Karpas-422 (cell line): ENCODE data around the gene WDFY1. TPM values are rescaled to one million over a fixed set of nuclear protein-coding genes. Genes with fewer than 3 reads are reported as not detected.

ENCODE experiments used
- DNase-seq: peaks from one replicate; pipeline ENCODE4 v3.0.0-alpha.2; 2015
- H2AFZ ChIP-seq: fragments of 200-600 bp; sonication (generic); 2 replicates; pipeline ENCODE4 v1.6.1; 2014; ENCODE audit warnings: antibody characterized with exemption, low read length, mixed read lengths
- H3K27ac ChIP-seq: fragments of 200-600 bp; sonication (generic); 2 replicates; pipeline ENCODE4 v1.5.1; 2014; ENCODE audit warnings: mild to moderate bottlenecking, low read length, moderate library complexity
- H3K27me3 ChIP-seq: fragments of 200-600 bp; sonication (generic); 2 replicates; pipeline ENCODE4 v1.6.1; 2014; ENCODE audit warnings: low read length, mixed read lengths
- H3K36me3 ChIP-seq: fragments of 200-600 bp; sonication (generic); 2 replicates; pipeline ENCODE4 v1.6.1; 2014; ENCODE audit warnings: low read length, mixed read lengths; ENCODE audit not compliant: insufficient read depth
- H3K4me1 ChIP-seq: fragments of 200-600 bp; sonication (generic); 2 replicates; pipeline ENCODE4 v1.6.1; 2014; ENCODE audit warnings: mild to moderate bottlenecking, low read length, mixed read lengths
- H3K4me2 ChIP-seq: fragments of 200-600 bp; sonication (generic); 2 replicates; pipeline ENCODE4 v1.6.1; 2014; ENCODE audit warnings: low read length, low read depth, mild to moderate bottlenecking; ENCODE audit not compliant: poor library complexity, severe bottlenecking
- H3K4me3 ChIP-seq: fragments of 200-600 bp; sonication (generic); 2 replicates; pipeline ENCODE4 v1.5.1; 2014; ENCODE audit warnings: mild to moderate bottlenecking, antibody characterized with exemption, low read length, mixed read lengths
- H3K79me2 ChIP-seq: fragments of 200-600 bp; sonication (generic); 2 replicates; pipeline ENCODE4 v1.6.1; 2014; ENCODE audit warnings: mild to moderate bottlenecking, low read length, mixed read lengths
- H3K9ac ChIP-seq: fragments of 200-600 bp; sonication (generic); 2 replicates; pipeline ENCODE4 v1.6.0; 2014; ENCODE audit warnings: low read length
- H3K9me2 ChIP-seq: fragments of 200-600 bp; sonication (generic), shearing (Covaris generic); replicated peaks from 2 replicates; pipeline ENCODE4 v1.6.0; 2014; ENCODE audit warnings: mild to moderate bottlenecking, low read length, moderate library complexity; ENCODE audit not compliant: insufficient read depth
- H3K9me3 ChIP-seq: fragments of 300-700, 200-600 bp; sonication (generic); 2 replicates; pipeline ENCODE4 v1.6.1; 2014; ENCODE audit warnings: low read length, mixed read lengths
- H4K20me1 ChIP-seq: fragments of 200-600 bp; sonication (generic); 2 replicates; pipeline ENCODE4 v1.6.1; 2014; ENCODE audit warnings: mild to moderate bottlenecking, antibody characterized with exemption, low read length, low read depth; ENCODE audit not compliant: insufficient read depth
- total RNA-seq: library from RNA; depleted of rRNA; stranded (reverse); fragments of >200 nt; shearing (Covaris generic); gene quantifications from 2 replicates; pipeline ENCODE4 v1.2.3, GENCODE V29; 2014; ENCODE audit warnings: low replicate concordance

The WDFY1 gene
- total RNA-seq, 1 experiment from 2014 or later = 34.7 TPM

- Histone ChIP-seq H3K79me2 (no peaks in the 10 kb centered on the region), H3K4me2 (no peak overlapping the region), H3K36me3 (no peaks in the 10 kb centered on the region), H4K20me1 (no peaks in the 10 kb centered on the region), H3K9me2 (no peaks in the 10 kb centered on the region), H3K27me3 (no peaks in the 10 kb centered on the region), H3K4me1 (peaks cover 14% of the 10 kb centered on the region), H2AFZ (no peak overlapping the region), H3K4me3 (no peak overlapping the region), H3K27ac (no peak overlapping the region), H3K9me3 (no peaks in the 10 kb centered on the region), H3K9ac (no peak overlapping the region)
- no peak for DNase-seq
Observed at GRCh38 chr2:223889229-223889628, 55.9 kb downstream of the WDFY1 start.

GRCh38 chr2:223888251-223888650 is 56.9 kb downstream of the WDFY1 start:
- Histone ChIP-seq H3K27me3 (no peaks in the 10 kb centered on the region), H3K27ac (no peak overlapping the region), H4K20me1 (no peaks in the 10 kb centered on the region), H3K4me3 (no peak overlapping the region), H3K79me2 (no peaks in the 10 kb centered on the region), H2AFZ (no peak overlapping the region), H3K4me1 (peaks cover 6% of the 10 kb centered on the region), H3K9ac (no peak overlapping the region), H3K9me2 (no peaks in the 10 kb centered on the region), H3K36me3 (no peaks in the 10 kb centered on the region), H3K4me2 (no peak overlapping the region), H3K9me3 (no peaks in the 10 kb centered on the region)
- no peak for DNase-seq

- Histone ChIP-seq H3K4me3 (no peak overlapping the region), H2AFZ (no peak overlapping the region), H3K9me3 (no peaks in the 10 kb centered on the region), H4K20me1 (no peaks in the 10 kb centered on the region), H3K4me2 (no peak overlapping the region), H3K9me2 (no peaks in the 10 kb centered on the region), H3K36me3 (no peaks in the 10 kb centered on the region), H3K4me1 (peaks cover 6% of the 10 kb centered on the region), H3K27ac (no peak overlapping the region), H3K27me3 (no peaks in the 10 kb centered on the region), H3K9ac (no peak overlapping the region), H3K79me2 (no peaks in the 10 kb centered on the region)
- DNase-seq = no peak
Observed at GRCh38 chr2:223887127-223887526, 58.0 kb downstream of the WDFY1 start.

- H3K9ac ChIP-seq = no peak overlapping the region
- no peak for DNase-seq
Observed at GRCh38 chr2:223886726-223887125, 58.4 kb downstream of the WDFY1 start.

GRCh38 chr2:223884399-223884798 is 60.7 kb downstream of the WDFY1 start:
- Histone ChIP-seq H3K4me2 (no peak overlapping the region), H3K27ac (no peak overlapping the region), H3K4me3 (no peak overlapping the region), H2AFZ (no peak overlapping the region), H3K9ac (no peak overlapping the region), H3K4me1 (peaks cover 6% of the 10 kb centered on the region), H3K9me2 (no peaks in the 10 kb centered on the region), H4K20me1 (no peaks in the 10 kb centered on the region), H3K79me2 (no peaks in the 10 kb centered on the region), H3K27me3 (no peaks in the 10 kb centered on the region), H3K36me3 (no peaks in the 10 kb centered on the region), H3K9me3 (no peaks in the 10 kb centered on the region)
- DNase-seq = no peak

More at GRCh38 chr2:223886726-223887125, 58.4 kb downstream of the WDFY1 start:
- Histone ChIP-seq H2AFZ (no peak overlapping the region), H3K79me2 (no peaks in the 10 kb centered on the region), H3K36me3 (no peaks in the 10 kb centered on the region), H3K4me3 (no peak overlapping the region), H3K4me1 (peaks cover 6% of the 10 kb centered on the region), H3K4me2 (no peak overlapping the region), H3K9me3 (no peaks in the 10 kb centered on the region), H3K27ac (no peak overlapping the region), H4K20me1 (no peaks in the 10 kb centered on the region), H3K27me3 (no peaks in the 10 kb centered on the region), H3K9me2 (no peaks in the 10 kb centered on the region)

GRCh38 chr2:223882715-223883114 is 62.4 kb downstream of the WDFY1 start:
- Histone ChIP-seq H3K27ac (no peak overlapping the region), H2AFZ (no peak overlapping the region), H3K4me3 (no peak overlapping the region), H3K4me1 (peaks cover 6% of the 10 kb centered on the region), H3K9ac (no peak overlapping the region), H4K20me1 (no peaks in the 10 kb centered on the region), H3K27me3 (no peaks in the 10 kb centered on the region), H3K9me3 (no peaks in the 10 kb centered on the region), H3K4me2 (no peak overlapping the region), H3K36me3 (no peaks in the 10 kb centered on the region), H3K9me2 (no peaks in the 10 kb centered on the region), H3K79me2 (no peaks in the 10 kb centered on the region)
- DNase-seq = no peak

GRCh38 chr2:223880796-223881195 is 64.3 kb downstream of the WDFY1 start:
- H3K79me2 ChIP-seq = no peaks in the 10 kb centered on the region
- H3K36me3 ChIP-seq = no peaks in the 10 kb centered on the region
- H3K27me3 ChIP-seq = no peaks in the 10 kb centered on the region

GRCh38 chr2:223877721-223878410 is 67.3 kb downstream of the WDFY1 start:
- DNase-seq = no peak
- Histone ChIP-seq H3K36me3 (no peaks in the 10 kb centered on the region), H2AFZ (no peak overlapping the region), H3K9me3 (no peaks in the 10 kb centered on the region), H3K4me2 (no peak overlapping the region), H3K4me1 (no peaks in the 10 kb centered on the region), H3K79me2 (no peaks in the 10 kb centered on the region), H3K27me3 (no peaks in the 10 kb centered on the region), H3K27ac (no peak overlapping the region), H3K4me3 (no peak overlapping the region), H3K9me2 (no peaks in the 10 kb centered on the region), H3K9ac (no peak overlapping the region), H4K20me1 (no peaks in the 10 kb centered on the region)

More at GRCh38 chr2:223880796-223881195, 64.3 kb downstream of the WDFY1 start:
- no peak for DNase-seq
- Histone ChIP-seq H4K20me1 (no peaks in the 10 kb centered on the region), H3K4me1 (peaks cover 6% of the 10 kb centered on the region), H3K27ac (no peak overlapping the region), H3K9ac (no peak overlapping the region), H2AFZ (no peak overlapping the region), H3K4me3 (no peak overlapping the region), H3K9me3 (no peaks in the 10 kb centered on the region), H3K4me2 (no peak overlapping the region), H3K9me2 (no peaks in the 10 kb centered on the region)
